Measurements from ENCODE around the gene KCNJ10. TPM values are rescaled to one million over a fixed set of nuclear protein-coding genes. Genes with fewer than 3 reads are reported as not detected.

Gene KCNJ10
- total and polyA plus RNA-seq, 2 donors (not counting 3 experiments of a cell fraction or from before 2014, with no cell fraction given) = not detected

- BruUV-seq (replicated peaks) = TSS peak; percentile 27
- H3K27me3 ChIP-seq (ENCODE audit: control insufficient read depth in 2 of 2, insufficient read depth in 2 of 2, low read length in 2 of 2) = peaks cover 4 to 11% of the 10 kb centered on the region in 2 experiments
- H3K4me3 ChIP-seq (replicated peaks in 1 of 3; ENCODE audit: insufficient read depth in 1 of 3, low read depth in 1 of 3, low read length in 3 of 3) = peak overlapping the region; percentile 43 to 99 (median 78)
- H3K27ac ChIP-seq (ENCODE audit: insufficient read depth, low read depth, low read length) = no peak overlapping the region
- no peaks in the 10 kb centered on the region for H4K20me1 ChIP-seq (replicated peaks; ENCODE audit: control insufficient read depth, extremely low read depth, insufficient read depth, low read length)
- H3K9ac ChIP-seq (replicated peaks; ENCODE audit: extremely low read depth, insufficient read depth, low read length) = no peak overlapping the region
- FAIRE-seq (no peak), DNase-seq (ENCODE audit: low read depth, low spot score) (no peak)
- TF ChIP-seq FOS (IDR thresholded peaks at IDR 0.05; ENCODE audit: borderline replicate concordance, insufficient read depth, low read length) = no peak
- TF ChIP-seq EZH2 (IDR thresholded peaks at IDR 0.05; ENCODE audit: borderline replicate concordance, low read depth, low read length, severe bottlenecking) = no peak
- no peak for TF ChIP-seq POLR2AphosphoS5 (IDR thresholded peaks at IDR 0.05; ENCODE audit: insufficient read depth, low read depth, low read length)
- dilution Hi-C loops (cut with MboI; ENCODE audit: extremely low pct_ligation_motif_present, low sequenced_read_pairs) (no loop called here), intact Hi-C loops (cut with micrococcal nuclease) (loop anchor here (10.0 kb wide), 1 partner anchor 1036 kb away; no protein-coding TSS in a partner anchor)
- no peaks in the 10 kb centered on the region for H3K9me1 ChIP-seq (replicated peaks; ENCODE audit: control insufficient read depth, extremely low read depth, insufficient read depth, low read length)
- no peaks in the 10 kb centered on the region for H3K9me3 ChIP-seq (replicated peaks; ENCODE audit: control insufficient read depth, insufficient read depth, low read length)
- no peaks in the 10 kb centered on the region for H3K79me2 ChIP-seq (ENCODE audit: control insufficient read depth, insufficient read depth, low read length)
- H3K4me1 ChIP-seq (ENCODE audit: control insufficient read depth, extremely low read depth, insufficient read depth, low read length) = peaks cover 11% of the 10 kb centered on the region
- ChIA-PET POLR2A (interaction anchor here (0.6 kb wide), 1 partner anchor 1271 kb away, joined by 3 read pairs; no protein-coding TSS in a partner anchor), CTCF (interaction anchor here (0.7 to 3.5 kb wide), 13 partner anchors 12 to 899 kb away, joined by 3 to 34 read pairs (median 4); partner anchors contain the start of gene DUSP23)
- peak overlapping the region; percentile 90 for H2AFZ ChIP-seq (ENCODE audit: low read depth, low read length)
- H3K36me3 ChIP-seq (ENCODE audit: control insufficient read depth in 2 of 2, extremely low read depth in 1 of 2, insufficient read depth in 2 of 2, low read length in 2 of 2) = no peaks in the 10 kb centered on the region
- H3K4me2 ChIP-seq (ENCODE audit: insufficient read depth, low read length) = peak overlapping the region; percentile 77
Measured at GRCh38 chr1:160030657-160031364, 39.1 kb downstream of the KCNJ10 start.

GRCh38 chr1:160028426-160028825, 41.5 kb downstream of the KCNJ10 start:
- H2AFZ ChIP-seq (ENCODE audit: low read depth, low read length) = no peak overlapping the region
- no peak overlapping the region for H3K9ac ChIP-seq (replicated peaks; ENCODE audit: extremely low read depth, insufficient read depth, low read length)
- TF ChIP-seq CTCF (IDR thresholded peaks at IDR 0.05; ENCODE audit: extremely low read depth in 1 of 2, insufficient read depth in 1 of 2, low read depth in 1 of 2, low read length in 2 of 2) (no peak), POLR2AphosphoS5 (IDR thresholded peaks at IDR 0.05; ENCODE audit: insufficient read depth, low read depth, low read length) (no peak), POLR2A (IDR thresholded peaks at IDR 0.05; ENCODE audit: low read depth, low read length) (no peak), GATA2 (IDR thresholded peaks at IDR 0.05; ENCODE audit: insufficient read depth, insufficient read length, low read depth, low read length) (no peak), FOS (IDR thresholded peaks at IDR 0.05; ENCODE audit: borderline replicate concordance, insufficient read depth, low read length) (no peak), MYC (IDR thresholded peaks at IDR 0.05; ENCODE audit: low read depth, low read length) (no peak), MAX (IDR thresholded peaks at IDR 0.05; ENCODE audit: insufficient read depth, insufficient read length) (no peak), EZH2 (IDR thresholded peaks at IDR 0.05; ENCODE audit: borderline replicate concordance, low read depth, low read length, severe bottlenecking) (no peak), JUN (IDR thresholded peaks at IDR 0.05; ENCODE audit: borderline replicate concordance, insufficient read depth, insufficient read length, low read depth) (no peak)
- FAIRE-seq = no peak
- H3K27me3 ChIP-seq (ENCODE audit: control insufficient read depth in 2 of 2, insufficient read depth in 2 of 2, low read length in 2 of 2) = no peaks in the 10 kb centered on the region
- no TSS peak for BruUV-seq (replicated peaks)
- H3K9me3 ChIP-seq (replicated peaks; ENCODE audit: control insufficient read depth, insufficient read depth, low read length) = no peaks in the 10 kb centered on the region
- DNase-seq (ENCODE audit: low read depth, low spot score) = no peak
- no peak overlapping the region for H3K27ac ChIP-seq (ENCODE audit: insufficient read depth, low read depth, low read length)
- intact Hi-C loops (cut with micrococcal nuclease) (no loop called here), dilution Hi-C loops (cut with MboI; ENCODE audit: extremely low pct_ligation_motif_present, low sequenced_read_pairs) (no loop called here)
- H3K79me2 ChIP-seq (ENCODE audit: control insufficient read depth, insufficient read depth, low read length) = no peaks in the 10 kb centered on the region
- POLR2A ChIA-PET = no interaction called here
- no peaks in the 10 kb centered on the region for H3K9me1 ChIP-seq (replicated peaks; ENCODE audit: control insufficient read depth, extremely low read depth, insufficient read depth, low read length)
- no peak overlapping the region for H3K4me3 ChIP-seq (replicated peaks in 1 of 3; ENCODE audit: insufficient read depth in 1 of 3, low read depth in 1 of 3, low read length in 3 of 3)
- CTCF ChIA-PET = interaction anchor here (1.7 kb wide), 1 partner anchor 21 kb away, joined by 4 read pairs; no protein-coding TSS in a partner anchor
- H4K20me1 ChIP-seq (replicated peaks; ENCODE audit: control insufficient read depth, extremely low read depth, insufficient read depth, low read length) = no peaks in the 10 kb centered on the region
- H3K36me3 ChIP-seq (ENCODE audit: control insufficient read depth in 2 of 2, extremely low read depth in 1 of 2, insufficient read depth in 2 of 2, low read length in 2 of 2) = no peaks in the 10 kb centered on the region
- H3K4me1 ChIP-seq (ENCODE audit: control insufficient read depth, extremely low read depth, insufficient read depth, low read length) = peaks cover 11% of the 10 kb centered on the region
- H3K4me2 ChIP-seq (ENCODE audit: insufficient read depth, low read length) = no peak overlapping the region

Data from endothelial cell of umbilical vein (primary cell).